Type B pancreatic cell (in vitro differentiated cells): ENCODE measurements around the gene CSNK1D. TPM values are rescaled to one million over a fixed set of nuclear protein-coding genes. Genes with fewer than 3 reads are reported as not detected.

Source experiments
- DNase-seq: peaks from one replicate; pipeline ENCODE4 v3.0.0; 2021; ENCODE audit warnings: mixed read lengths; ENCODE audit not compliant: unreplicated experiment; ENCODE audit errors: extremely low spot score
- H3K27ac Mint-ChIP-seq: 2 replicates; pipeline ENCODE4 v1.8.0; 2021; ENCODE audit warnings: mild to moderate bottlenecking, mixed read lengths
- H3K27me3 Mint-ChIP-seq: 2 replicates; pipeline ENCODE4 v1.8.0; 2021; ENCODE audit warnings: mixed read lengths
- H3K36me3 Mint-ChIP-seq: 2 replicates; pipeline ENCODE4 v1.8.0; 2021; ENCODE audit warnings: mixed read lengths
- H3K4me1 Mint-ChIP-seq: one replicate; pipeline ENCODE4 v1.8.0; 2021; ENCODE audit warnings: mixed read lengths; ENCODE audit not compliant: unreplicated experiment
- H3K4me3 Mint-ChIP-seq: 2 replicates; pipeline ENCODE4 v1.8.0; 2021; ENCODE audit warnings: mild to moderate bottlenecking, mixed read lengths
- H3K9me3 Mint-ChIP-seq: 2 replicates; pipeline ENCODE4 v1.8.0; 2021; ENCODE audit warnings: mixed read lengths
- total RNA-seq: library from RNA; stranded (reverse); gene quantifications from 2 replicates; pipeline ENCODE4 v1.2.1, GENCODE V29; 2021; ENCODE audit warnings: low replicate concordance
- TF ChIP-seq, protein P1 (sequence below): fragments of 200-600 bp; sonication (generic); conservative IDR thresholded peaks from 2 replicates; pipeline ENCODE4 v1.5.0; 2021; ENCODE audit warnings: antibody characterized with exemption, mild to moderate bottlenecking

The CSNK1D gene
- total RNA-seq, 1 donor from 2014 or later: 176 TPM

DNA sequence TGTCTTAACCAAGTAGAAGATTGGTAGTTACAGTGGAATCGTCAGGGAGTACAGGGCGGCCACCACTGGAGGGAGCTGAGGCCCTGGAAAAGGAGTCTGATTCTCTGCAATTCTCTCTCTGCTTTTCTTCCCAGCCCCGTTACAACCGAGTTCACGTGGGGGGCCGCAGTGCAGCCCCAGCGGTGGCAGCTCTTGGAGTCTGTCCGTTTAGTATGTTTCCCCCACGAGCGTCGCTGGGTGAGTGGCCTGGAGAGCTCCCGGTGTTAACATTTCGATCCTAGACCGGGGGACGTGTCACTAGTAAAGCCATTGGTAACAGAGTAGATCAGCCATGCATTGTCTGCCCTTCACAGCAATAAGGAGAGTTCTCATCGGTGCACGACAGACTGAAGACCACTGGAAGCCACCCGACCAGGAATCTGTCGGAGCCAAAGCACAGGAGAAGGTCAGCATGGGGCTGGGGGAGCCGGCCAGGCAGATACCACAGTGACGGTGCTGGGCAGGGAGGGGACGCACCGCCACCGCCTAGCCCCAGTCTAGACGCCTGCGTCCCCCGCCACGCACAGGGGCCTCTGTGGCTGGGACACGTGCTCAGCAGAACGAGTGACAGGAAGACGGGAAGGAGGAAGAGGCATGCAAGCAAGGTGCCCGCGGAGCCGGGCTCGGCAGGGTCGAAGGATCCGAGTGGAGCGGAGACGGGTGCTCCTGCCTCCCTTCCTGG, 28.9 kb downstream of the CSNK1D start:
- peaks cover 15% of the 10 kb centered on the region for H3K36me3 Mint-ChIP-seq
- no peaks in the 10 kb centered on the region for H3K27me3 Mint-ChIP-seq
- no peak for DNase-seq
- H3K27ac Mint-ChIP-seq: peak overlapping the region; percentile 46
- H3K4me3 Mint-ChIP-seq: no peak overlapping the region
- no peaks in the 10 kb centered on the region for H3K4me1 Mint-ChIP-seq
- TF ChIP-seq, protein P1, sequence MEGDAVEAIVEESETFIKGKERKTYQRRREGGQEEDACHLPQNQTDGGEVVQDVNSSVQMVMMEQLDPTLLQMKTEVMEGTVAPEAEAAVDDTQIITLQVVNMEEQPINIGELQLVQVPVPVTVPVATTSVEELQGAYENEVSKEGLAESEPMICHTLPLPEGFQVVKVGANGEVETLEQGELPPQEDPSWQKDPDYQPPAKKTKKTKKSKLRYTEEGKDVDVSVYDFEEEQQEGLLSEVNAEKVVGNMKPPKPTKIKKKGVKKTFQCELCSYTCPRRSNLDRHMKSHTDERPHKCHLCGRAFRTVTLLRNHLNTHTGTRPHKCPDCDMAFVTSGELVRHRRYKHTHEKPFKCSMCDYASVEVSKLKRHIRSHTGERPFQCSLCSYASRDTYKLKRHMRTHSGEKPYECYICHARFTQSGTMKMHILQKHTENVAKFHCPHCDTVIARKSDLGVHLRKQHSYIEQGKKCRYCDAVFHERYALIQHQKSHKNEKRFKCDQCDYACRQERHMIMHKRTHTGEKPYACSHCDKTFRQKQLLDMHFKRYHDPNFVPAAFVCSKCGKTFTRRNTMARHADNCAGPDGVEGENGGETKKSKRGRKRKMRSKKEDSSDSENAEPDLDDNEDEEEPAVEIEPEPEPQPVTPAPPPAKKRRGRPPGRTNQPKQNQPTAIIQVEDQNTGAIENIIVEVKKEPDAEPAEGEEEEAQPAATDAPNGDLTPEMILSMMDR: peak; percentile 72
- no peaks in the 10 kb centered on the region for H3K9me3 Mint-ChIP-seq

DNA sequence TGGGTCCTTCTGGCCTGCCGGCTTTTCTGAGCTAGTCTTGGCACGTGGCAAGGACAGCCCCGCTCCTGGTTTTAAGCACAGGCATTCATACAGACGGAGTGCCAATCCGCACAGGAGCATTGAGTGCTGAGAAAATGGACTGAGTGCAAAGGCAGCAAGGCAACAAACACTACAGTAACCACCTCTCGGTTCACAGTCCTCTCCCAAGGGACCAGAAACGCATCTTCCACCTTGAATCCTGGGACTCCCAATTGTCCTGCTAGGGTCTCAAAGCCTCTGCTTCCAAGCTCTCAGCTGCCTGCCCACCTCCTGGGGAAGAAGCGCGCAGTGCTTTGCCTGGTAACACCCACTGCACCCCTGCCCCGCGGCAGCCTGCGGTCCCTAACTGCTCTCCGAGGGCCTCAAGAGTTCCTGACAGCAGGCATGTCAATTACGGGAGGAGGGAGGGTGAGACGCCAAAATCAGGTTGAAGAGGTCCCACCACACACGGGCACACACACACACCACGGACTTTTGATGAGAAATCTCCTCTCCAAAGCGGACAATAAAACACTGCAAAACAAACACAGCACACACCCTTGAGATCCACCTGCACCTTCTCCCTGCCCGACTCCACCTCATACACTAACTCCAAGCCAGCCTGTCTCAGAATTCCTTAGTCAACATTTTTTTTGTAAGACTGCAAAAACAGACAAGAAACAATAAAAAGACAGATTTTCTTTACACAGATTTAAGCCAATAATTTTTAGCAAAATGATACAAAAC, 29.7 kb downstream of the CSNK1D start:
- Mint-ChIP-seq H3K4me1 (peaks cover 2% of the 10 kb centered on the region), H3K9me3 (no peaks in the 10 kb centered on the region), H3K36me3 (peaks cover 15% of the 10 kb centered on the region), H3K27ac (peak overlapping the region; percentile 46), H3K4me3 (no peak overlapping the region), H3K27me3 (no peaks in the 10 kb centered on the region)
- DNase-seq: no peak
- TF ChIP-seq, protein P1: no peak

DNA sequence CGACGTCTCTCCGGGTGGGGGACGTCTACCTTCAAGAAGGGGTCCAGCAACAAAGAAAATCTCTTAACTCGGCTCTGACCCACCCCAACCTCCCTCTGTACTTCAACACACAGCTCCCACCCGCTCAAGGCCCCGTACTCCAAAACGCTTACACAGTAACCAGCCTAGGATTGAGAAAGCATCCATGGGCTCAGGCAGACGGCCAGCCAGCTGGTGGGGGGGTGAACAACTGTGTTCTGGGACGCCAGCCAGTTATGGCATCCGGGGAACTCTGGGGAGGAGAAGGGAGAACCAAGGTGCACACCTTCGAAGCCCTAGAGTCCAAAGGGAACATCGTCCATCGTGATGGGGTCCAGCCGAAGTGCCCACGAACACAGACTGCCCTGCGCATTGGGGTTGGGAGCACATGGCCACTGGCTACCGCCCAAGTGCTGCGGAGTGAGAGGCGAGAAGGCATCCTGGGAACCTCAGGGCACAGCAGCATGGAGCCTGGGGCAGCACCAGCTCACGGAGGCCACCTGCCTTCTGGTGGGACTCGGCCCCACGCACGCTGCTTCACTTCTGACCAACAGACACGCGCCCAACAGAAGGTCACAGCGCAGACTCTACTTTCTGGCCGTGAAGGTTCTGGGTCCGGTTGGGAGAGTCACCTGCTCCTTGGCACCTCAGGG, 30.4 kb downstream of the CSNK1D start:
- no peaks in the 10 kb centered on the region for H3K9me3 Mint-ChIP-seq
- H3K36me3 Mint-ChIP-seq: peaks cover 13% of the 10 kb centered on the region
- H3K27me3 Mint-ChIP-seq: no peaks in the 10 kb centered on the region
- no peak overlapping the region for H3K27ac Mint-ChIP-seq
- no peak overlapping the region for H3K4me3 Mint-ChIP-seq
- H3K4me1 Mint-ChIP-seq: peaks cover 5% of the 10 kb centered on the region
- TF ChIP-seq, protein P1: no peak
- no peak for DNase-seq

DNA sequence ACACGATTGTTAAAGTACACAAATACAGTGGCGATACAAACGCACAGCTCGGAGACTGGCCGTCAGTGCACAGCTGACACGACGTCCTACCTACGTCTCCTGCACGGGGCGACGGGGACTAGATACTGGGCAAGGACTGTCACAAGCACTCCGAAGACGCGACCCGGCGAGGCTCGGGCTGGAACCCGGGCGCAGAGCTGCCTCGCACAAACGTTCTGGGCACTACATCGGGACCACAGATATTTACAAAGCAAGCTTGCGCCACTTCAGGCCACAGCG, 30.9 kb downstream of the CSNK1D start:
- H3K4me1 Mint-ChIP-seq: peaks cover 5% of the 10 kb centered on the region
- H3K27ac Mint-ChIP-seq: no peak overlapping the region
- H3K36me3 Mint-ChIP-seq: peaks cover 10% of the 10 kb centered on the region

DNA sequence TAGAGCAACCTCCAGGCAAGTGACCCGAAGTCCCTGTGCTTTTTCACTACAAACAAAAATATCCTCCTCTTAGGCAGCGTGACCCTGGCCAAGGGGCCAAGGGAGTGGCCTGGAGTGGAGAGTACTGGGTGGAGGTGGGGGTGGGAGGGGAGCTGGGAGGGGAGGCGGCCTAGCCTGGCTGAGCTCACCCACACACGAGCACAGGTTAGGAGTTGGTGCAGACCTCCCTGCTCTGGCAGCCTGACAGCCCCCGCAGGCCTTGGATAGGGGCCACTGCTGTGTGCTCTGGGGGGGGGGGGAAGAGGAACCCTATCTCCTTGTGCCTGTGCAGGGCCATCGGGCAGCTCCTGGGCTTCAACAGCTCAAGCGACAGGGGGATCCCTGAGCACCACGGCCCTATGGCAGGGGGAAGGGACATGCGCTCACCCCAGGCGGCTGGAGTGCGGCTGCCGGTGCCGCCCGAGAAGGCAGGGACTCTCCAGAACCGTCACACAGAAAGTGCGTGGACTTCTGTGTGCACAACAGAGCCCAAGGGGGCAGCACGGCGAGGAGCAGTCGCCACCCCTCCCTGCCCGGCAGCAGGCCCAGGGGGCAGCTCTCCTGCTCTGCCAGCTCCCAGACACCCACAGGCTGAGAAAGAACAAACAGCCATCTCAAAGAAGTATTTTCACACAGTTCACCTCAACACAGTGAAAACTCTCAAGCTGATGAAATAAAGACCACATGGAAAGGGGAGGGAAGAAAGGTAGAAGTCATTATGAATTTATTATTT, 31.4 kb downstream of the CSNK1D start:
- Mint-ChIP-seq H3K27ac (no peak overlapping the region), H3K27me3 (no peaks in the 10 kb centered on the region), H3K9me3 (no peaks in the 10 kb centered on the region), H3K36me3 (peaks cover 10% of the 10 kb centered on the region), H3K4me3 (no peak overlapping the region), H3K4me1 (peaks cover 5% of the 10 kb centered on the region)
- DNase-seq: no peak
- TF ChIP-seq, protein P1: no peak

More for the DNA sequence above, 30.9 kb downstream of the CSNK1D start:
- no peak overlapping the region for H3K4me3 Mint-ChIP-seq
- DNase-seq: no peak
- no peaks in the 10 kb centered on the region for H3K27me3 Mint-ChIP-seq
- TF ChIP-seq, protein P1: no peak
- H3K9me3 Mint-ChIP-seq: no peaks in the 10 kb centered on the region
